Measurements from ENCODE around the gene CYTH1. TPM values are rescaled to one million over a fixed set of nuclear protein-coding genes. Genes with fewer than 3 reads are reported as not detected.

The CYTH1 gene
- polyA plus RNA-seq, 2 of the 4 experiments (the other 2 are of a cell fraction), result 38.5 to 46.2 TPM

DNA sequence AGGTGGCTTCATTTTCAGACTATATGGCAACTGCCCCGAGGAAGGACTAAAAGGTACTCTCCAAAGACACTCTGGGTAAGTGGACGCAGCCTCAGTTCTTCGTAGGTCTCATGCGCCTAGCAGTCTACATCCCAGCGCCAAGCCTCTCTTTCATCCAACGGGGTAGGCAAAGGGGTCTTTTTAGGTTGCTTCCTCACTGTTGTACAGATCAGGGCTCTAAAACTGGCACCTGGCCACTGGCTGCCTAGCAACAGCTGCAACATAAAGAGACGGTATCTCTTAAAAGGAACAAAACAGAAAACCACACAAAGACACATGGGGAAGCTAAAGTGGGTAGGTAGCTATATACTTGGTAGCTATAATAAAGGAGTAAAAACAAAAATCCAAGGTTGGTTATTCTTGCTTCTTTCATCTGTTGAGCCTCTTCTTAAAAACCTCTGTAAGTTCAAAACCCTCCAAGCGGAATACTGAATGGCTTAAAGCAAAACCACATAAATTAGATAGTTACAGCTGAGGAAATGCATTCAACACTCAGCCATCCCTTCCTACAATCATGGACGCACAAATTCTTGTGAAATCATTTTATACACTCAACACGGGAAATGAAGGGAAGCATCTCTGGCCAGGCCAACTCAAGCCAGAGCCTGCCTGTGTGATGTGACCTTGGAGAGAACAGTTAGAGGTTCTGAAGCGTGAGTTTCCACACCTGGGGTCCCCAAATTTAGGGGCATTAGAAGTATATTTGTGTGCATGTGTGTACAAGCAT, 22.7 kb downstream of the CYTH1 start:
- no peak overlapping the region for H3K27ac ChIP-seq
- 87% methylated on average over 11 of the region's 11 CpGs for WGBS (ENCODE audit: missing lambda C conversion rate)
- ChIA-PET CTCF (interaction anchor here (2.3 kb wide), 1 partner anchor 262 kb away, joined by 6 read pairs; no protein-coding TSS in a partner anchor), POLR2A (no interaction called here)
- TF ChIP-seq HEYL (CRISPR knock-in tag; IDR thresholded peaks at IDR 0.05), result no peak
- TF ChIP-seq CHD2 (IDR thresholded peaks at IDR 0.05; ENCODE audit: low read length, partially characterized antibody), result no peak
- TF ChIP-seq, protein P1, sequence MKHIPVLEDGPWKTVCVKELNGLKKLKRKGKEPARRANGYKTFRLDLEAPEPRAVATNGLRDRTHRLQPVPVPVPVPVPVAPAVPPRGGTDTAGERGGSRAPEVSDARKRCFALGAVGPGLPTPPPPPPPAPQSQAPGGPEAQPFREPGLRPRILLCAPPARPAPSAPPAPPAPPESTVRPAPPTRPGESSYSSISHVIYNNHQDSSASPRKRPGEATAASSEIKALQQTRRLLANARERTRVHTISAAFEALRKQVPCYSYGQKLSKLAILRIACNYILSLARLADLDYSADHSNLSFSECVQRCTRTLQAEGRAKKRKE (CRISPR knock-in tag; IDR thresholded peaks at IDR 0.05; ENCODE audit: low read depth), result no peak
- TF ChIP-seq KDM1A (IDR thresholded peaks at IDR 0.05; ENCODE audit: low read depth), result no peak
- no peak for TF ChIP-seq RARB (CRISPR knock-in tag; IDR thresholded peaks at IDR 0.05)
- no peak for TF ChIP-seq PBX3 (IDR thresholded peaks at IDR 0.05)
- no peak for TF ChIP-seq POLR2A (IDR thresholded peaks at IDR 0.05; ENCODE audit: low read length)
- no peak for TF ChIP-seq NPAS2 (CRISPR knock-in tag; IDR thresholded peaks at IDR 0.05; ENCODE audit: borderline replicate concordance)
- TF ChIP-seq BHLHE40 (IDR thresholded peaks at IDR 0.05; ENCODE audit: low read depth, low read length), result no peak
- TF ChIP-seq, protein P2, sequence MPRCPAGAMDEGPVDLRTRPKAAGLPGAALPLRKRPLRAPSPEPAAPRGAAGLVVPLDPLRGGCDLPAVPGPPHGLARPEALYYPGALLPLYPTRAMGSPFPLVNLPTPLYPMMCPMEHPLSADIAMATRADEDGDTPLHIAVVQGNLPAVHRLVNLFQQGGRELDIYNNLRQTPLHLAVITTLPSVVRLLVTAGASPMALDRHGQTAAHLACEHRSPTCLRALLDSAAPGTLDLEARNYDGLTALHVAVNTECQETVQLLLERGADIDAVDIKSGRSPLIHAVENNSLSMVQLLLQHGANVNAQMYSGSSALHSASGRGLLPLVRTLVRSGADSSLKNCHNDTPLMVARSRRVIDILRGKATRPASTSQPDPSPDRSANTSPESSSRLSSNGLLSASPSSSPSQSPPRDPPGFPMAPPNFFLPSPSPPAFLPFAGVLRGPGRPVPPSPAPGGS (IDR thresholded peaks at IDR 0.05), result no peak
- TF ChIP-seq TFCP2L1 (CRISPR knock-in tag; IDR thresholded peaks at IDR 0.05), result no peak
- no peak for TF ChIP-seq ZC3H11A (IDR thresholded peaks at IDR 0.05)
- no peak for TF ChIP-seq FOSB (CRISPR knock-in tag; IDR thresholded peaks at IDR 0.05)
- no peak for TF ChIP-seq EHF (CRISPR knock-in tag; IDR thresholded peaks at IDR 0.05)
- ATAC-seq, result no peak; a peak in 1 of 6 replicates
- no peaks in the 10 kb centered on the region for H3K9me3 ChIP-seq
- 0 out of 3 replicates have a peak, but pooled peaks cover 2% of the 10 kb centered on the region for H3K4me1 ChIP-seq
- H3K4me2 ChIP-seq, result no peak overlapping the region
- no peak overlapping the region for H3K4me3 ChIP-seq
- FAIRE-seq, result no peak
- DNase-seq (ENCODE audit: low read depth in 1 of 2, low spot score in 1 of 2), result no peak

- Histone ChIP-seq H3K4me1 (peaks cover 3% of the 10 kb centered on the region; the same call in 1 of the 3 replicates), H3K4me2 (no peak overlapping the region), H3K27ac (no peak overlapping the region), H3K4me3 (no peak overlapping the region), H3K9me3 (no peaks in the 10 kb centered on the region)
- CTCF ChIA-PET, result no interaction called here
- ATAC-seq, result no peak
- no peak for FAIRE-seq
- POLR2A ChIA-PET, result no interaction called here
- TF ChIP-seq, protein P2 (IDR thresholded peaks at IDR 0.05), result no peak
- TF ChIP-seq HMGXB4 (CRISPR knock-in tag; IDR thresholded peaks at IDR 0.05; ENCODE audit: borderline replicate concordance) (no peak), ESRRA (IDR thresholded peaks at IDR 0.05; ENCODE audit: borderline replicate concordance, low read length) (no peak), ELK1 (IDR thresholded peaks at IDR 0.05; ENCODE audit: low read depth, low read length) (no peak), ZFP36 (IDR thresholded peaks at IDR 0.05; ENCODE audit: borderline replicate concordance, partially characterized antibody) (no peak), CBX8 (IDR thresholded peaks at IDR 0.05) (no peak), MAZ (IDR thresholded peaks at IDR 0.05; ENCODE audit: borderline replicate concordance, low read depth, low read length) (no peak), POLR2A (IDR thresholded peaks at IDR 0.05; ENCODE audit: low read length) (no peak), RFX5 (IDR thresholded peaks at IDR 0.05) (no peak), SREBF2 (IDR thresholded peaks at IDR 0.05) (no peak), ZNF302 (CRISPR knock-in tag; IDR thresholded peaks at IDR 0.05) (no peak), CHD2 (IDR thresholded peaks at IDR 0.05; ENCODE audit: low read length, partially characterized antibody) (no peak), FOSL2 (IDR thresholded peaks at IDR 0.05) (no peak), FOSL2 (CRISPR knock-in tag; IDR thresholded peaks at IDR 0.05) (no peak), TP53 (CRISPR knock-in tag; IDR thresholded peaks at IDR 0.05) (no peak), EHF (CRISPR knock-in tag; IDR thresholded peaks at IDR 0.05) (no peak), CHD4 (IDR thresholded peaks at IDR 0.05; ENCODE audit: borderline replicate concordance) (no peak)
- 84% methylated on average over 13 of the region's 13 CpGs for WGBS (ENCODE audit: missing lambda C conversion rate)
- DNase-seq (ENCODE audit: low read depth in 1 of 2, low spot score in 1 of 2), result no peak
Observed at GRCh38 chr17:78753316-78754250, 28.5 kb downstream of the CYTH1 start.
